ENCODE data around the gene SLC66A3. TPM values are rescaled to one million over a fixed set of nuclear protein-coding genes. Genes with fewer than 3 reads are reported as not detected.

The SLC66A3 gene
- total RNA-seq, 1 experiment from 2014 or later: 13.3 TPM

DNA sequence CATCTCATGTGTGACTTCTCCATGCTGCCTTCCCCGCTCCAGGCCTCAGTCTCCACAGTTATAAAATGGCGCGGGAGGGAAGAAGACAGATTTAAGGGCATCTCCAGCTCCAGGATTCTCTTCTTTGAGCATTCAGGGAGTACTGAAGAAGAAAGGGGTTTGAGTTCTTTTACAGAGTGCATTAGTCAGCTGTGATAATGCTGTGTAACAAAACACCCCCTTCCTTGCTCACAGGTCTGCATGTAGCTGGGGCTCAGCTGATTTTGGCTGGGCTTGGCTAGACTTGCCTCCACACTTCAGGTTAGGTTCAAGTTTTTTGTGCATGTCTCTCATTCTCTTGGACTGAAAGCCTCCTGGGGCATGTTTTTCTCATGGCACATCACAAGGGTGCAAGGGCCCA is 8.0 kb upstream of the SLC66A3 start:
- H3K18ac ChIP-seq (ENCODE audit: insufficient read length, low read depth, low read length): no peak overlapping the region
- no peak overlapping the region for H2BK5ac ChIP-seq (ENCODE audit: insufficient read length, low read length)
- H3K79me1 ChIP-seq (ENCODE audit: insufficient read depth, low read depth, low read length, poor library complexity, severe bottlenecking): no peaks in the 10 kb centered on the region
- Mint-ChIP-seq H3K4me1 (no peaks in the 10 kb centered on the region), H3K27me3 (ENCODE audit: low read depth) (peaks cover 18% of the 10 kb centered on the region), H3K36me3 (ENCODE audit: insufficient read depth in 1 of 3, low read depth in 3 of 3) (peaks cover 0 to 9% (median 0%) of the 10 kb centered on the region in 3 experiments; a peak in 1 of 7 replicates), H3K4me3 (no peak overlapping the region), H3K9me3 (peaks cover 0 to 3% of the 10 kb centered on the region in 2 experiments; a peak in 2 of 5 replicates), H3K27ac (no peak overlapping the region)
- no peaks in the 10 kb centered on the region for H4K20me1 ChIP-seq (ENCODE audit: control insufficient read depth, insufficient read depth, insufficient read length)
- no CpG with 5 or more reads among the region's 3 CpGs for WGBS (ENCODE audit: extremely low coverage, insufficient read length, low lambda C conversion rate)
- no peak overlapping the region for H2BK20ac ChIP-seq (ENCODE audit: low read depth, low read length, poor library complexity, severe bottlenecking)
- no peak overlapping the region for H4K5ac ChIP-seq (ENCODE audit: insufficient read length, low read depth, low read length)
- no peak overlapping the region for H4K8ac ChIP-seq (replicated peaks; ENCODE audit: insufficient read length, low read depth, low read length)
- H3K4ac ChIP-seq (ENCODE audit: low read depth, low read length): no peak overlapping the region
- DNase-seq: no peak
- no peak overlapping the region for H3K4me2 ChIP-seq (ENCODE audit: insufficient read depth, insufficient read length, low read length)
- no peak overlapping the region for H3K14ac ChIP-seq (ENCODE audit: insufficient read depth, low read length)
- H3K79me2 ChIP-seq (ENCODE audit: insufficient read depth, low read length): no peaks in the 10 kb centered on the region
- H2BK12ac ChIP-seq (ENCODE audit: insufficient read length, low read depth, low read length): no peak overlapping the region
- no peaks in the 10 kb centered on the region for H3K27me3 ChIP-seq (ENCODE audit: insufficient read depth, low read length)
- no peak overlapping the region for H3K56ac ChIP-seq (ENCODE audit: insufficient read length, low read depth, low read length)
- H2AFZ ChIP-seq (ENCODE audit: low read length): no peak overlapping the region
- no peaks in the 10 kb centered on the region for H3K9me3 ChIP-seq (ENCODE audit: control insufficient read depth, low read depth, low read length)
- H3K23me2 ChIP-seq (ENCODE audit: insufficient read length, low read depth, low read length, poor library complexity, severe bottlenecking): no peaks in the 10 kb centered on the region
- H3T11ph ChIP-seq (ENCODE audit: low read length): no peak overlapping the region
- no peak overlapping the region for H2BK120ac ChIP-seq (ENCODE audit: low read depth, low read length, poor library complexity, severe bottlenecking)
- no peak overlapping the region for H3K9ac ChIP-seq (ENCODE audit: extremely low read depth, insufficient read length, low read length)
- TF ChIP-seq, protein P1, sequence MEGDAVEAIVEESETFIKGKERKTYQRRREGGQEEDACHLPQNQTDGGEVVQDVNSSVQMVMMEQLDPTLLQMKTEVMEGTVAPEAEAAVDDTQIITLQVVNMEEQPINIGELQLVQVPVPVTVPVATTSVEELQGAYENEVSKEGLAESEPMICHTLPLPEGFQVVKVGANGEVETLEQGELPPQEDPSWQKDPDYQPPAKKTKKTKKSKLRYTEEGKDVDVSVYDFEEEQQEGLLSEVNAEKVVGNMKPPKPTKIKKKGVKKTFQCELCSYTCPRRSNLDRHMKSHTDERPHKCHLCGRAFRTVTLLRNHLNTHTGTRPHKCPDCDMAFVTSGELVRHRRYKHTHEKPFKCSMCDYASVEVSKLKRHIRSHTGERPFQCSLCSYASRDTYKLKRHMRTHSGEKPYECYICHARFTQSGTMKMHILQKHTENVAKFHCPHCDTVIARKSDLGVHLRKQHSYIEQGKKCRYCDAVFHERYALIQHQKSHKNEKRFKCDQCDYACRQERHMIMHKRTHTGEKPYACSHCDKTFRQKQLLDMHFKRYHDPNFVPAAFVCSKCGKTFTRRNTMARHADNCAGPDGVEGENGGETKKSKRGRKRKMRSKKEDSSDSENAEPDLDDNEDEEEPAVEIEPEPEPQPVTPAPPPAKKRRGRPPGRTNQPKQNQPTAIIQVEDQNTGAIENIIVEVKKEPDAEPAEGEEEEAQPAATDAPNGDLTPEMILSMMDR (conservative IDR thresholded peaks at IDR 0.05): no peak
- no peaks in the 10 kb centered on the region for H3K4me1 ChIP-seq (ENCODE audit: insufficient read depth, low read length)
- no peak overlapping the region for H2BK15ac ChIP-seq (ENCODE audit: low read depth, low read length)
- H2AK5ac ChIP-seq (ENCODE audit: insufficient read length, low read length): no peak overlapping the region
- H3K27ac ChIP-seq (ENCODE audit: insufficient read length, low read depth, low read length): no peak overlapping the region
- H3K23ac ChIP-seq (ENCODE audit: insufficient read length, low read depth, low read length): no peak overlapping the region
- H4K91ac ChIP-seq (ENCODE audit: insufficient read length, low read depth, low read length): no peak overlapping the region
